Panc1 (cell line): ENCODE measurements around the gene ZDHHC18. TPM values are rescaled to one million over a fixed set of nuclear protein-coding genes. Genes with fewer than 3 reads are reported as not detected.
"Not testable (repeated sequence)": the region's sequence is repeated elsewhere in the genome, so short reads cannot be mapped to it uniquely, and the experiment has no call there.

Experiments used
- ATAC-seq: fragments of 200-7000 bp; cut with Tn5 transposase; 2 replicates; pipeline ENCODE4 v1.9.1; 2020; ENCODE audit warnings: mild to moderate bottlenecking, moderate library complexity
- BruUV-seq: library from RNA; stranded (reverse); fragments of 400-500 nt; replicated peaks from 2 replicates; lab custom pipeline; 2021; lab: Mats Ljungman, UMichigan
- CTCF ChIA-PET: fragments of 300-600 bp; sonication (Branson Sonifier 250); formaldehyde crosslinking; loops from one replicate; lab custom pipeline; 2022; ENCODE audit warnings: antibody characterized with exemption; lab: Charles Lee
- POLR2A ChIA-PET: fragments of 300-600 bp; sonication (Branson Sonifier 250); formaldehyde crosslinking; loops from one replicate; lab custom pipeline; 2022; ENCODE audit warnings: antibody characterized with exemption; lab: Charles Lee
- DNase-seq: peaks from one replicate; pipeline ENCODE4 v3.0.0-alpha.2; 2010; ENCODE audit warnings: low read depth, low spot score
- H3K27ac ChIP-seq: 2 replicates; pipeline ENCODE4 v1.5.1; 2011; ENCODE audit warnings: mild to moderate bottlenecking, low read length, inconsistent platforms
- H3K27me3 ChIP-seq: fragments of 200-500 bp; sonication (Bioruptor generic); 2 replicates; pipeline ENCODE4 v1.6.0; 2014; ENCODE audit warnings: low read length, inconsistent platforms; ENCODE audit not compliant: control insufficient read depth, insufficient read depth
- H3K36me3 ChIP-seq: fragments of 200-500 bp; sonication (Bioruptor generic); 2 replicates; pipeline ENCODE4 v1.5.1; 2014; ENCODE audit warnings: inconsistent platforms, mild to moderate bottlenecking, low read length, moderate library complexity; ENCODE audit not compliant: control insufficient read depth, insufficient read depth
- H3K4me1 ChIP-seq: 2 replicates; pipeline ENCODE4 v1.5.1; 2011; ENCODE audit warnings: inconsistent platforms, mild to moderate bottlenecking, low read length, moderate library complexity; ENCODE audit not compliant: control insufficient read depth, insufficient read depth
- H3K4me3 ChIP-seq, 2 experiments: 2 replicates each; pipeline ENCODE4 v1.5.1; 2011 to 2012; ENCODE audit warnings: low read depth in 2 of 2, low read length in 2 of 2, mild to moderate bottlenecking in 2 of 2, inconsistent platforms in 1 of 2, moderate library complexity in 1 of 2
- H3K9me3 ChIP-seq: fragments of 200-500 bp; sonication (Bioruptor generic); 2 replicates; pipeline ENCODE4 v1.5.1; 2014; ENCODE audit warnings: low read depth, mild to moderate bottlenecking, inconsistent platforms, low read length, moderate library complexity; ENCODE audit not compliant: control insufficient read depth, insufficient read depth
- TCF7L2 ChIP-seq: IDR thresholded peaks from 2 replicates; pipeline ENCODE4 v1.6.1; 2011; ENCODE audit warnings: mild to moderate bottlenecking, low read depth, low read length, inconsistent platforms
- in situ Hi-C: cut with HindIII; loops from 2 replicates; pipeline ENCODE4 v1.10.0; 2016; ENCODE audit warnings: low sequenced_read_pairs, low pct_unique_long_range_greater_than_20kb
- intact Hi-C: fragments of 100-400 bp; cut with micrococcal nuclease; formaldehyde crosslinking; loops from one replicate; pipeline ENCODE4 v1.10.0; 2022; ENCODE audit not compliant: unreplicated experiment
- total RNA-seq: library from RNA; stranded (reverse); gene quantifications from one replicate; pipeline ENCODE4 v1.2.1, GENCODE V29; 2021; ENCODE audit not compliant: unreplicated experiment
- TF ChIP-seq, protein P1 (sequence below): fragments of 450-650 bp; IDR thresholded peaks from 2 replicates; pipeline ENCODE4 v1.5.1; 2017; ENCODE audit warnings: mild to moderate bottlenecking

Gene ZDHHC18
- total RNA-seq, 1 experiment from 2014 or later, result 45.4 TPM

DNA sequence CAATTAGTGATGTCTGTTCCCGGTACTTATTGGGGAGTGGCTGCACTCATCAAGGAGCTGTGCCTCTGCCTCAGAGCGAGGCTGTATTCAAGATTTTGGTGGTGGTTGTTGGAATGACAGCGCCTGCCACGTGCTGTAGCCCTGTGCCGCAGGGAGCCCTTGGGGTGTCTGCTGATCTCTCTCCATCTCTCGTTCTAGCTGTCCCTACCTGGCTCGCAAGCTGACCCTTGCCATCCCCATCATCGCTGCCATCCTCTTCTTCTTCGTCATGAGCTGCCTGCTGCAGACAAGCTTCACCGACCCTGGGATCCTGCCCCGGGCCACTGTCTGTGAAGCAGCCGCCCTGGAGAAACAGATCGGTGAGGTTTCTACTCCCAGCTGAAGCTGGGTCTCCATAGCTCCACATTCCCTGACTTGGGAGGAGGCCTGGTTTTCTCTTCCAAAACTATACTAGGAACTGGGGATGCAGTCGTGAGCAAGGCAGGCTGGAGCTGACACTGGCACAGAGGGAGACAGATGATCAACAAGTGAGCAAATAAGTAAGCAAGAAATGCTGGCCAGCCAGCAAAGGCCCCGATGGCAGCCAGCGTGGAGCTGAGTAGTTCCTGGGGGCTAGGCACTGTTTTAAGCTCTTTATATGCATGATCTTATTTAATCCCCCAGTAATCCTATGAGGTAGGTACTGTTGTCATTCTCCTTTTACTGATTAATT is 5.9 kb downstream of the ZDHHC18 start:
- intact Hi-C loops, result no loop called here
- Histone ChIP-seq H3K27me3 (no peaks in the 10 kb centered on the region), H3K36me3 (no peaks in the 10 kb centered on the region), H3K4me1 (peaks cover 11% of the 10 kb centered on the region), H3K9me3 (no peaks in the 10 kb centered on the region), H3K4me3 (no peak overlapping the region), H3K27ac (no peak overlapping the region)
- DNase-seq (no peak), ATAC-seq (no peak)
- ChIA-PET CTCF (no interaction called here), POLR2A (interaction anchor here (0.7 kb wide), 1 partner anchor 181 kb away, joined by 4 read pairs; no protein-coding TSS in a partner anchor)
- TF ChIP-seq, protein P1, sequence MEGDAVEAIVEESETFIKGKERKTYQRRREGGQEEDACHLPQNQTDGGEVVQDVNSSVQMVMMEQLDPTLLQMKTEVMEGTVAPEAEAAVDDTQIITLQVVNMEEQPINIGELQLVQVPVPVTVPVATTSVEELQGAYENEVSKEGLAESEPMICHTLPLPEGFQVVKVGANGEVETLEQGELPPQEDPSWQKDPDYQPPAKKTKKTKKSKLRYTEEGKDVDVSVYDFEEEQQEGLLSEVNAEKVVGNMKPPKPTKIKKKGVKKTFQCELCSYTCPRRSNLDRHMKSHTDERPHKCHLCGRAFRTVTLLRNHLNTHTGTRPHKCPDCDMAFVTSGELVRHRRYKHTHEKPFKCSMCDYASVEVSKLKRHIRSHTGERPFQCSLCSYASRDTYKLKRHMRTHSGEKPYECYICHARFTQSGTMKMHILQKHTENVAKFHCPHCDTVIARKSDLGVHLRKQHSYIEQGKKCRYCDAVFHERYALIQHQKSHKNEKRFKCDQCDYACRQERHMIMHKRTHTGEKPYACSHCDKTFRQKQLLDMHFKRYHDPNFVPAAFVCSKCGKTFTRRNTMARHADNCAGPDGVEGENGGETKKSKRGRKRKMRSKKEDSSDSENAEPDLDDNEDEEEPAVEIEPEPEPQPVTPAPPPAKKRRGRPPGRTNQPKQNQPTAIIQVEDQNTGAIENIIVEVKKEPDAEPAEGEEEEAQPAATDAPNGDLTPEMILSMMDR, result no peak
- in situ Hi-C loops, result no loop called here
- no TSS peak for BruUV-seq

DNA sequence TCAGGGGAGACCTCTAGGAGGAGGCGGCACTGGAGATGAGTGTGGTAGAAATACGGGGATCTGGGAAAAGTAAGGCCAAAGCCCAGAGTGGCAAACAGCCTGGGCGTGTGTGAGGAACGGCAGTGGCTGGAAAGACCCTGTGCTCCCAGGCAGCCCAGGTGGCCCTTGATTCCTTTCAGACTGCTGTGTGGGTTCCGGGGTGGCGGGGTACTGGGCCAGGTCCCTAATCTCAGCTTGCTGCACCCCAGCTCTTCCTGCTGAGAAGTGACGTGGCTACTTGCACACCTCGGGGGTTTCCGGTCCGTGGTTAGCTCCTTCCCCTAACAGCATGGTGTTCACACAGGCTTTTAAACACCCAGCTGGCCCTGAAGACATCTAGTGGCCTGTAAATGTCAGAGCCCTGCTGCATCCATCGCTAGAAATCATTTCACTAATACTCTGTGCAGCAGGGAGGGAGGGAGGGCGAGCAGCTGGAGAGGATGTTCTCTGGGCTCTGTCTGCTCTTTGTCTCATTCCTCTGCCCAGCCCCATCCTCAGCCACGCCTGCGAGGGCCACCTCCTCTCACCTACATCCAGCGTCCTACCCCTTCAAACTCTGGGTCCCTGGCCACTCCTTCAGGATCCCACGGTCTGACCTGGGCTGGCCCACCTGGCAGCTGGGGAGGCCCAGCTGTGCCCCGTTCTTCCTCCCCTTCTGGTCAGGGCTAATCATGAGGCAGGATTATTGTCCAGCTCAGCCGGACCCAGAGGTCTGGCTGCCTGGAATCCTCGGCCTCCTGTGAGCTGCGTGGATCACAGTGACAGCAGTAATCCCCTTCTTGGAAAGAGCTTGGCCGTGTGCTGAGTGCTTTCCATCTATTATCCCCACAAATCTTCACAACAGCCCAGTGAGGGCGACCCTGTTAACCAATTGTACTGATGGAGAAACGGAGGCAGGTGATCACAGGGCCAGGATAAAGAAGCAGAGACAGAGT is 7.2 kb downstream of the ZDHHC18 start:
- no TSS peak for BruUV-seq
- H3K9me3 ChIP-seq, result no peaks in the 10 kb centered on the region
- no peak for TF ChIP-seq TCF7L2
- TF ChIP-seq, protein P1, result no peak
- 0 out of 2 replicates have a peak, but pooled peaks cover under 1% of the 10 kb centered on the region for H3K4me1 ChIP-seq
- intact Hi-C loops, result no loop called here
- H3K27ac ChIP-seq, result no peak overlapping the region
- ChIA-PET POLR2A (interaction anchor here (0.6 kb wide), 1 partner anchor 91 kb away, joined by 3 read pairs; no protein-coding TSS in a partner anchor), CTCF (interaction anchor here (0.6 kb wide), 1 partner anchor 723 kb away, joined by 5 read pairs; no protein-coding TSS in a partner anchor)
- in situ Hi-C loops, result no loop called here
- no peak for DNase-seq
- H3K4me3 ChIP-seq, result no peak overlapping the region
- no peaks in the 10 kb centered on the region for H3K27me3 ChIP-seq
- peak; percentile 37; the same call in 1 of the 2 replicates for ATAC-seq
- H3K36me3 ChIP-seq, result no peaks in the 10 kb centered on the region

DNA sequence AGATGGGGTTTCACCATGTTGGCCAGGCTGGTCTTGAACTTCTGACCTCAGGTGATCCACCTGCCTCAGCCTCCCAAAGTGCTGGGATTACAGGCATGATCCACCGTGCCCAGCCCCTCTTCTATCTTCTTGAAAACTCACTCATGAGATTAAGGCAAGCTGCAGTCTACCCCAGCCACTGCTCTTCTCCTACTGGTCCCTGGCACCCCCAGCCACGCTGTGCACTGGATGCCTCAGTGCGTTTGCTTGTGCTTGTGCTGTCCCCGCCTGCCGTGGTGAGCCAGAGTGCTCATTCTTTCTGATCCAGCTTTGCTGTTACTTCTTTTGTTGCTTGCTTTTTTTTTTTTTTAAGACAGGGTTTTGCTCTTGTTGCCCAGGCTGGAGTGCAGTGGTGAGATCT is 11.2 kb downstream of the ZDHHC18 start:
- H3K27me3 ChIP-seq, H3K36me3 ChIP-seq, H3K4me3 ChIP-seq, H3K27ac ChIP-seq, H3K9me3 ChIP-seq, ATAC-seq, H3K4me1 ChIP-seq, in situ Hi-C loops, intact Hi-C loops, POLR2A ChIA-PET, DNase-seq, BruUV-seq, CTCF ChIA-PET: not testable (repeated sequence)
